Lung (tissue), 12 donors: ENCODE measurements around the gene UBTD2. TPM values are rescaled to one million over a fixed set of nuclear protein-coding genes. Genes with fewer than 3 reads are reported as not detected.

Experiments
- ATAC-seq: fragments of 200-7000 bp; cut with Tn5 transposase; one replicate; pipeline ENCODE4 v1.9.1; 2020; ENCODE audit warnings: moderate number of reproducible peaks; ENCODE audit not compliant: insufficient read depth, low FRiP score
- DNase-seq, 3 donors: peaks; one replicate each; pipeline ENCODE4 v3.0.0-alpha.2; 2013 to 2017
- H3K27ac ChIP-seq, 2 donors: one replicate each; pipeline ENCODE4 v1.5.1; 2013; ENCODE audit warnings: mild to moderate bottlenecking in 2 of 2, moderate library complexity in 2 of 2, control low read depth in 1 of 2, inconsistent platforms in 1 of 2, low read depth in 1 of 2, low read length in 1 of 2
- H3K27me3 ChIP-seq, 3 donors: one replicate each; pipeline ENCODE4 v1.5.1; 2013; ENCODE audit warnings: low read length in 2 of 3; ENCODE audit not compliant: control insufficient read depth in 3 of 3, insufficient read depth in 3 of 3
- H3K36me3 ChIP-seq, 4 donors: one replicate each; pipeline ENCODE4 v1.5.1; 2013; ENCODE audit warnings: low read length in 4 of 4, mild to moderate bottlenecking in 1 of 4, moderate library complexity in 1 of 4; ENCODE audit not compliant: control insufficient read depth in 4 of 4, insufficient read depth in 4 of 4
- H3K4me1 ChIP-seq, 5 donors: one replicate each; pipeline ENCODE4 v1.5.1; 2013; ENCODE audit warnings: low read length in 5 of 5, mild to moderate bottlenecking in 2 of 5, moderate library complexity in 1 of 5; ENCODE audit not compliant: control insufficient read depth in 5 of 5, insufficient read depth in 5 of 5
- H3K4me3 ChIP-seq: one replicate; pipeline ENCODE4 v1.5.1; 2013; ENCODE audit warnings: mild to moderate bottlenecking, control low read depth, moderate library complexity
- H3K9ac ChIP-seq, 2 donors: one replicate each; pipeline ENCODE4 v1.5.1; 2013; ENCODE audit warnings: low read length in 2 of 2, control low read depth in 1 of 2; ENCODE audit not compliant: insufficient read depth in 1 of 2
- H3K9me3 ChIP-seq, 4 donors: one replicate each; pipeline ENCODE4 v1.5.1; 2013; ENCODE audit warnings: low read length in 3 of 4, mild to moderate bottlenecking in 1 of 4, moderate library complexity in 1 of 4; ENCODE audit not compliant: control insufficient read depth in 4 of 4, insufficient read depth in 3 of 4
- WGBS, 2 donors: extraction: QIAGEN DNeasy Blood & Tissue Kit; methylation state at CpG; one replicate each; pipeline ENCODE4 v1.1.7; 2013; 5-methylcytosine and 5-hydroxymethylcytosine counted together
- polyA plus RNA-seq, 2 donors: library from polyadenylated mRNA; stranded (reverse); fragments of 200-250 nt; gene quantifications; one replicate each; pipeline ENCODE4 v1.2.1, GENCODE V29; 2013
- total RNA-seq, 2 donors: library from RNA; depleted of rRNA in 1 of 2; stranded (reverse); fragments of >200 nt in 1 of 2; gene quantifications; one replicate each; pipeline ENCODE4 v1.2.1, GENCODE V29; 2014 to 2021
- TF ChIP-seq, protein P1 (sequence below): IDR thresholded peaks from 2 replicates; pipeline ENCODE4 v1.5.1; 2012; ENCODE audit warnings: mild to moderate bottlenecking; ENCODE audit errors: control extremely low read depth, extremely low read depth
- donor health status: control.
- donor health status: control.
- donor health status: Bipolar disorder and iron deficiency.
- donor health status: healthy.
- donor health status: DM: yes; HTN: yes; CAD: no.

UBTD2 gene
- total and polyA plus RNA-seq, 4 donors: 8.1 to 53.5 (median 11.3) TPM

DNA sequence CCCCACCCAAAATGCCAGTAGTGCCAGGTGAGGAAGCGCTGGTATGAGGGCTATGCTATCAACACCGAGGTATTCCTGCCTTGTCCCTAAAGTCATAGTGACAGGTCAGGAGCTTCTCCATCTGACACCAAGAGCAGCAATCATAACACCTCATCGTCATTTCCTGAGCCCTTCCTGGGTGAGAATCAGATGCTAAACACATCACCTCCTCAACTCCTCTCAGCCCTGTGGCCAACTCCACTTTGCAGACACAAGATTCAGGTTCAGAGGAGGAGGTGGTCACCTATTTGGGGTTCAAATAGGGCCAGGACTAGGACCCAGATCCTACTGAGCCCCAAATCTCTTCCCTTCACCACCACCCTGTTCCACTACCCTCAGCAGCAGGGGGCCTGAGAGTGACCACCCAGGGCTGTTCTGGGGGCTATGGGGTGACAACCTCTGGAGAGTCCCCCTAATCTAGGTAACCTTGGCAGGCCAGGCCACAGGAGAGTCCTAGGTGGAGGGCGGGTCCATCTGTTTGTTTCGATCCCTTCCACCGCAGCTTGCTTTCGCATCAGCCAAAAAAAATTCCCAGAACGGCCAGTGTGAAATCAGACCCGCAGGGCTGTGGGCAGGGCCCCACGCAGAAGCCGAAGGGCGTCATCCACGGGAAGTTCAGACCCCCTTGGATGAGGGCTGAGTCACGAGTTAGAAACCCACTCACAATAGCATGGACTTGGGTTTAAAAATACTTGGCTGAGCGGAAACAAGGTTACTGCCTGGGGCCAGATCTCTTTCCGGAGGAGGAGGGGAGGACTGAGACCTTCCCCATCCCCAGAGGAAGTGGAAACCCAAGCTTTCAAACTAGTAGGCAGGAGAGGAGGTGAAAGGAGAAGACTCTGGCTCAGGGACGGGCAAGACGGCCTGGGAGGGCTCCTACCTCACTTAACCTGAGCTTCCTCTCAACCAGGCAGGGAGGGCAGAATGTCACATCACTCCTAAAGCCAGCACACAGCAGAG, 104.3 kb downstream of the UBTD2 start:
- H3K9ac ChIP-seq: no peak overlapping the region
- no peak for ATAC-seq

DNA sequence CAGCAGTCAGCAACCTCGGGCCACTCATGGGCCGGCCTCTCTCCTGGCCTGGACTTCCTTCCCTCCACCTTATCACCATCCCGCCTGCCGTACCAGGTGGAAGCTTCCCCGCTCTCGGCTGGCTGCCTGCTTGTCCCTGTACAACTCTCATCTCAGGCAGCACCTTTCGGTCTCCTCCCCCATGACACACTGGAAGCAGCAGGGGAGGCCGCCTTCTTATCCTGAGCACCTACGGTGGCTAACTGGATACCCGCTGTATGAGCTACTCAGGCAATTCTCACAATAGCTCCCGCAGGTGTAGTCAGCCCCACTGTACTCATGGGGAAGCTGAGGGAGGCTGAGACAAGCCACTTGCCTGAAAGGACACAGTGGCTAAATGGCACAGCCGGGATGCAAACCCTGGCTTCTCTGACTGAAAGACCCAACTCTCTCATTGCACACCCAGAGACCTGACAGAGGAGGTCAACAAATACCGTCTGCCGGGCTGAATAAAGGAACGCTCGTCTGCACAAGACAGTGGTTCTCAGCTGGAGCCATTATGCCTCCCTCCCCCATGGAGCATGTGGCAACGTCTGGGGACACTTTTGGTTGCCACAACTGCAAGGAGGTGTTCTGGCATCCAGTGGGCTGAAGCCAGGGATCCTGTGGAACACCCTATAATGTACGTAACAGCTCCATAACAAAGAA, 105.1 kb downstream of the UBTD2 start:
- Histone ChIP-seq H3K4me3 (no peak overlapping the region), H3K27ac (peak overlapping the region; percentile 30 to 87), H3K36me3 (no peaks in the 10 kb centered on the region), H3K27me3 (no peaks in the 10 kb centered on the region), H3K9ac (no peak overlapping the region), H3K4me1 (peaks cover 0 to 24% (median 2%) of the 10 kb centered on the region in 5 donors), H3K9me3 (no peaks in the 10 kb centered on the region)
- ATAC-seq (no peak), DNase-seq (peak in 1 of 3 donors; percentile 32)
- TF ChIP-seq, protein P1, sequence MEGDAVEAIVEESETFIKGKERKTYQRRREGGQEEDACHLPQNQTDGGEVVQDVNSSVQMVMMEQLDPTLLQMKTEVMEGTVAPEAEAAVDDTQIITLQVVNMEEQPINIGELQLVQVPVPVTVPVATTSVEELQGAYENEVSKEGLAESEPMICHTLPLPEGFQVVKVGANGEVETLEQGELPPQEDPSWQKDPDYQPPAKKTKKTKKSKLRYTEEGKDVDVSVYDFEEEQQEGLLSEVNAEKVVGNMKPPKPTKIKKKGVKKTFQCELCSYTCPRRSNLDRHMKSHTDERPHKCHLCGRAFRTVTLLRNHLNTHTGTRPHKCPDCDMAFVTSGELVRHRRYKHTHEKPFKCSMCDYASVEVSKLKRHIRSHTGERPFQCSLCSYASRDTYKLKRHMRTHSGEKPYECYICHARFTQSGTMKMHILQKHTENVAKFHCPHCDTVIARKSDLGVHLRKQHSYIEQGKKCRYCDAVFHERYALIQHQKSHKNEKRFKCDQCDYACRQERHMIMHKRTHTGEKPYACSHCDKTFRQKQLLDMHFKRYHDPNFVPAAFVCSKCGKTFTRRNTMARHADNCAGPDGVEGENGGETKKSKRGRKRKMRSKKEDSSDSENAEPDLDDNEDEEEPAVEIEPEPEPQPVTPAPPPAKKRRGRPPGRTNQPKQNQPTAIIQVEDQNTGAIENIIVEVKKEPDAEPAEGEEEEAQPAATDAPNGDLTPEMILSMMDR: no peak
- 23 to 61% methylated on average over 18 of the region's 18 CpGs for WGBS, 2 donors

More for the DNA sequence above, 104.3 kb downstream of the UBTD2 start:
- Histone ChIP-seq H3K36me3 (no peaks in the 10 kb centered on the region), H3K27ac (peak overlapping the region; percentile 42 to 87), H3K4me3 (no peak overlapping the region), H3K4me1 (peaks cover 0 to 21% (median 2%) of the 10 kb centered on the region in 5 donors), H3K9me3 (no peaks in the 10 kb centered on the region), H3K27me3 (no peaks in the 10 kb centered on the region)
- 16 to 39% methylated on average over 18 of the region's 18 CpGs for WGBS, 2 donors
- DNase-seq: peak in 2 of 3 donors; percentile 20 to 67
- TF ChIP-seq, protein P1: no peak

DNA sequence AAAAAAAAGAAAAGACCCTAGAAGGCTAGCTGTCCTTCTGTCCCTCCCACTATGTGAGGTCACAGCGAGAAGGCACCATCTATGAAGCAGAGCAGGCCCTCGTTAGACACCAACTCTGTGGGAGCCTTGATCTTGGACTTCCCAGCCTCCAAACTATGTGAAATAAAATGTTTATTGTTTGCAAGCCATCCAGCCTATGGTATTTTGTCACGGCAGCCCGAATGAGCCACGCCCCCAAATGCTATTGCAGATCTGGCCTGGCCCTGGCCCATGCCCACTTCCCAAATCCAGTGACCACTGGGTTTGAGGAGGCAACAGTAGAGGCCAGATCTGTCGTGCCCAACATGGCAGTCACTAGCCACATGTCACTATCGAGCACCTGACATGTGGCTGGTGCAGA, 106.4 kb downstream of the UBTD2 start:
- no peaks in the 10 kb centered on the region for H3K36me3 ChIP-seq
- TF ChIP-seq, protein P1: no peak
- WGBS, 2 donors: 46 to 79% methylated on average over 7 of the region's 7 CpGs
- DNase-seq (no peak), ATAC-seq (no peak)
- H3K9me3 ChIP-seq: no peaks in the 10 kb centered on the region
- H3K4me1 ChIP-seq: peaks cover 0 to 27% (median 2%) of the 10 kb centered on the region in 5 donors
- no peaks in the 10 kb centered on the region for H3K27me3 ChIP-seq
- no peak overlapping the region for H3K4me3 ChIP-seq
- no peak overlapping the region for H3K9ac ChIP-seq
- H3K27ac ChIP-seq: peak overlapping the region in 1 of 2 donors; percentile 43
